Endothelial cell (in vitro differentiated cells): ENCODE results near the gene C12orf76. TPM values are rescaled to one million over a fixed set of nuclear protein-coding genes. Genes with fewer than 3 reads are reported as not detected.
A peak's percentile ranks its signal among the peaks of the same experiment; 100 is the strongest.

Experiments
- DNase-seq: peaks from one replicate; pipeline ENCODE4 v3.0.0; 2021; ENCODE audit warnings: low spot score
- H3K27ac Mint-ChIP-seq: one replicate; pipeline ENCODE4 v1.8.0; 2021; ENCODE audit warnings: mixed read lengths, inconsistent platforms; ENCODE audit not compliant: unreplicated experiment
- H3K27me3 Mint-ChIP-seq: one replicate; pipeline ENCODE4 v1.8.0; 2021; ENCODE audit warnings: mild to moderate bottlenecking, moderate library complexity, mixed read lengths, inconsistent platforms; ENCODE audit not compliant: unreplicated experiment
- H3K36me3 Mint-ChIP-seq: one replicate; pipeline ENCODE4 v1.8.0; 2021; ENCODE audit warnings: mild to moderate bottlenecking, low read depth, mixed read lengths, inconsistent platforms; ENCODE audit not compliant: unreplicated experiment
- H3K4me1 Mint-ChIP-seq: one replicate; pipeline ENCODE4 v1.8.0; 2021; ENCODE audit warnings: mild to moderate bottlenecking, mixed read lengths, inconsistent platforms; ENCODE audit not compliant: unreplicated experiment
- H3K4me3 Mint-ChIP-seq: one replicate; pipeline ENCODE4 v1.8.0; 2021; ENCODE audit warnings: mild to moderate bottlenecking, mixed read lengths, inconsistent platforms; ENCODE audit not compliant: unreplicated experiment
- H3K9me3 Mint-ChIP-seq: one replicate; pipeline ENCODE4 v1.8.0; 2021; ENCODE audit warnings: mixed read lengths, inconsistent platforms; ENCODE audit not compliant: unreplicated experiment
- total RNA-seq: library from RNA; stranded (reverse); fragmentation: NEBNext Ultra II Directional; extraction: Animal tissue kit (Norgen Biotek cat#: 25700); gene quantifications from one replicate; pipeline ENCODE4 v1.2.1, GENCODE V29; 2021; ENCODE audit not compliant: unreplicated experiment
- TF ChIP-seq, protein P1 (sequence below): fragments of 200-600 bp; sonication (generic); IDR thresholded peaks from one replicate; pipeline ENCODE4 v1.5.0; 2021; ENCODE audit warnings: antibody characterized with exemption; ENCODE audit not compliant: unreplicated experiment

The C12orf76 gene
- total RNA-seq, 1 donor from 2014 or later: 21.9 TPM

DNA sequence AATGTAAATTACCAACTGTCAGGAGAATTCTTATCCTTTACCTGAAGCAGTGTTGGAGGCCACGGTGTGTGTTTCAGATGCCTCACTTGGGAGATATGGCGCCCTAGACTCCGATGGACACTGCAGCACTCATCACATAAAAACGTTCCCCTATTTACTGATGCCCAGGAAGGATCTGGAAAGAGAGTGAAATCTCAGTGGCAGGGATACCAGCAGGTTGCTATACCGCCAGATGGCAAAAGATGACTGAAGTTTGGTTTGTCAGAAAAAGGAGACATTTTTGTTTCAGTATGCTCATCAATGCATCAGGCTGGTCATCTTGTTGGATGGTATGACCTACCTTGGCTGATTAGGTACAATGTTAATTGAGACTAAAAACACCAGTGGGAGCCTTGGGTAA is 56.7 kb downstream of the C12orf76 start:
- Mint-ChIP-seq H3K9me3 (no peaks in the 10 kb centered on the region), H3K27ac (no peak overlapping the region), H3K4me3 (peak overlapping the region; percentile 33), H3K4me1 (peaks cover 45% of the 10 kb centered on the region), H3K27me3 (peaks cover 7% of the 10 kb centered on the region), H3K36me3 (peaks cover 18% of the 10 kb centered on the region)
- TF ChIP-seq, protein P1, sequence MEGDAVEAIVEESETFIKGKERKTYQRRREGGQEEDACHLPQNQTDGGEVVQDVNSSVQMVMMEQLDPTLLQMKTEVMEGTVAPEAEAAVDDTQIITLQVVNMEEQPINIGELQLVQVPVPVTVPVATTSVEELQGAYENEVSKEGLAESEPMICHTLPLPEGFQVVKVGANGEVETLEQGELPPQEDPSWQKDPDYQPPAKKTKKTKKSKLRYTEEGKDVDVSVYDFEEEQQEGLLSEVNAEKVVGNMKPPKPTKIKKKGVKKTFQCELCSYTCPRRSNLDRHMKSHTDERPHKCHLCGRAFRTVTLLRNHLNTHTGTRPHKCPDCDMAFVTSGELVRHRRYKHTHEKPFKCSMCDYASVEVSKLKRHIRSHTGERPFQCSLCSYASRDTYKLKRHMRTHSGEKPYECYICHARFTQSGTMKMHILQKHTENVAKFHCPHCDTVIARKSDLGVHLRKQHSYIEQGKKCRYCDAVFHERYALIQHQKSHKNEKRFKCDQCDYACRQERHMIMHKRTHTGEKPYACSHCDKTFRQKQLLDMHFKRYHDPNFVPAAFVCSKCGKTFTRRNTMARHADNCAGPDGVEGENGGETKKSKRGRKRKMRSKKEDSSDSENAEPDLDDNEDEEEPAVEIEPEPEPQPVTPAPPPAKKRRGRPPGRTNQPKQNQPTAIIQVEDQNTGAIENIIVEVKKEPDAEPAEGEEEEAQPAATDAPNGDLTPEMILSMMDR: no peak
- no peak for DNase-seq

Other genes starting within 250 kb of the C12orf76 start
- 7.0 TPM for gene TRPV4, start 215.1 kb downstream of the C12orf76 start, total RNA-seq
- gene GLTP, start 168.0 kb downstream of the C12orf76 start, total RNA-seq: 51.2 TPM
- gene TCHP, start 148.2 kb downstream of the C12orf76 start, total RNA-seq: 20.8 TPM
- 89.1 TPM for gene GIT2, start 52.2 kb downstream of the C12orf76 start, total RNA-seq
- gene ANKRD13A, start 49.1 kb downstream of the C12orf76 start, total RNA-seq: 55.4 TPM
- 18.7 TPM for gene IFT81, start 75.8 kb upstream of the C12orf76 start, total RNA-seq
- 178 TPM for gene ATP2A2, start 232.7 kb upstream of the C12orf76 start, total RNA-seq